GM18861 (cell line): ENCODE results near the gene ACVR1B.

Experiments used
- ATAC-seq: cut with Tn5 transposase; IDR thresholded peaks from one replicate; pipeline ENCODE4 v1.9.1; 2021; ENCODE audit not compliant: unreplicated experiment

ACVR1B gene

DNA sequence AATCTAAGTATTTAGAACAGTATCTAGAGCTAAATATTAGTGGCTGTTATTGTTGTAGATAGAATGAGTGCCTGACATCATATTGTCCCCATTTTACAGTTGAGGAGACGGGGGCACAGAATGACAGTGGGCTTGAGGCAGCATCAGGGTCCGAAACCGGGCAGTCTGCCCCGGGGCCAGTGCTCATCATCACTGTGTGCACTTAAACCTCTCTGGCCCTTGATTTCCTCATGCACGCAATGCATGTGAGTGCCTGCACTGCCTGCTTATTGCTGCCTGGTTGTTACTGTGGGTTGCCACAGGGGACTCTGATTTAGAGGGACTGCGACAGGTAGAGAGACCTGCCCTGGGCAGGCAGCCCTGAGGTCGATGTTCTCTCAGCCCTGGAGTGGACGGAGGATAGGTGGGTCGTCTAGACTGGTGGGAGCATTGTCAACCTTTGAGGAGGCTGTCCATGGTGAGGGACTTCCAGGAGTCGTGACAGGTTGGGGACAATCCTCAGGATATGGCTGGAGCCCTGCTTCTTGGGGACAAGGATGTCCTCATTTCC, 34.4 kb upstream of the ACVR1B start:
- ATAC-seq: no peak

DNA sequence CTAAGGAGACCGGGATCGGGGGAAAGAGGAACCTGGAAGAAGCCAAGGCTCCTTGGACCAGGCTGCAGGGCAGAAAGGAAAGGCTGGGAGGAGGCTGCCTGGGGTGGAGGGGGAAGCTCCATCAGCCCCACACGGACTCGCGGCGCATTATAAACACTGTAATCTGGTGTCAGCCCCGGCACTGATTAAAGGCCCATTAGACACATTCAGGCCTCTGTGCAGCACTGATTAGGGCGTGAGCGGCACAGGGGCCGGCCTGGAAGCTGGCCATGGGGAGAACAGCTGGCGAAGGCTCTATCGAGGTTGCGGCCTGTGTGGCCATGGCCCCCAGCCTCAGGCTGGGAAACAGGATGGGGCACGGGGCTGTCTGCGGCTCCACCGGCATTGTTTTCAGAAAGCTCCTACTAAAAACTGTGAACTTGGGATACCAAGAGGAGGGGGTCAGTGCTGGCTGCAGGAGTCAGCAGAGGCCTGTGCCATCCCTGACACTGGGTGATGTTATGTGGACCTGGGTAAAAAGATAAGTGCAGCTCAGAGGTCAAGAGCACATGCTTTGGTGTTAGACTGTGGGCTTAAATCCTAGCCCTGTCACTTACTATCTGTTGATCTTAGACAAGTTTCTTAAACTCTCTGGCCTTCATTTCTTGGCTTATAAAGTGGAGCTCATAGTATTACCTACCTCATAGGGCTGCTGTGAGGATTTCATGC, 33.6 kb upstream of the ACVR1B start:
- ATAC-seq: no peak

DNA sequence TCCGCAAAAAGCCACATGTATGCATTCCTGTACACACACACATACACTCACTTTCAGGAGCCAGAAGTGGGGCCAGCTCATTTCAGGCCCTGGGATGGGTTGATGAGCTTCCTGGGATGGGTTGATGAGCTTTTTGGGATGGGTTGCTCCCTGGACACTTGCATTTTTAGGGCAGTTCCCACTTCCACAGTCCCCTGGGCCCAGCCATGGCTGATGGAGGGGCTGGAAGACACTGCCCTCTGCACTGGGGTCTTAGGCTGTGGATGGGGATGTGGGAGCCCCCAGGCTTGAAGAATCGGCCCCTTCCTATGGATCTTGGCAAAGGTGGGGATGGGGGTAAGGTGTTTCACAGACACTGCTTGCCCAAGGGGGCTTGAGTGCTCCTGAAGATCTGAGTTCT, 31.5 kb upstream of the ACVR1B start:
- ATAC-seq: no peak

DNA sequence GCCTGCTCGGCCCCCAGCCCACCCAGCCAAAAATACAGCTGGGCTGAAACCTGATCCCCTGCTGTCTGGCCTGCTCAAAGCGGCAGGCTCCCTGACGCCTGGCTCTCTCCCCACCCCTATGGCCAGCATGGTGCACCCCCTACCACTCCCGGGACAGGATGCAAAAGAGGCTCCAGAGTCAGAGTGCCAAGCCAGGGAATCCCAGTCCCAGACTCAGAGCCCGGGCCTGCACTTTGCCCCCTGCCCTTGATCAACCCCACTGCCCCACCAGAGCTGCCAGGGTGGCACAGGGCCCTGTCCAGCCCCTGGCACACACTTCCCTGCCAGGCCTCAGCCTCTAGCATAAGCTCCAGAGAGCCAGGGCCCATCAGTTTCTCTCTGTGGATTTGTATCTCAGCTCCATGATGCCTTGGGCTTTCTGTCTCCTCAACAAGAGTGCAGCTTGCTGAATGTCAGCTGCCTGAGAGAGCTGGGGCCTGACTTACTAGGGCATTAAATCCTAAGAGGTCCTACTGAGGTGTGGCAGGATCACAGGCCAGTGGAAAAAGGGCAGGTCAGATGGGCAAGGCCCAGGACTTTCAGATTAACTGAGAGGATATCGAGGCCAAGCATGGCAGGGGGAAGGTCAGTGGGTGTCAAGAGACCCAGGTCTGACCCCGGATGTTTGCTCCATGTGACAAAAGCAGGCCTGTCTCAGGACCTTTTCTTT, 30.3 kb upstream of the ACVR1B start:
- ATAC-seq: no peak

DNA sequence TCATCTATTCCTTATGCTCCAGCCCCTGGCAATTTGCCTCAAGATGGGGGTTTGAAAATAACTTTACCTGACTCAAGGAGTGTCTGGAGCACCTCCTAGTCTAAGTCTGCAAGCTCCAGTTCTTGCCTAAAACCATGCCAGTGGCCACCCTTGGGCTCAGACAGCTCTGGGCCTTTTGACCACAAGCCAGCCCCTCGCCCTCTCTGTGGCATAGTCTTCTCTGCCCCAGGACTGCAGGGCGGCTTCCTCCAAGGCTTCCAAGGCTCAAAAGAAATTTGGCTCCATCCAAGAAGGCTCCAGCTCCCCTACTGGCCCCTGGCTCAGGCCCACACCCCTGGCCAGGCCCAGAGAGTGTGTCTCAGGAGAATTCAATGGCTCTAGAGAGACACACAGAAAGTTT, 29.4 kb upstream of the ACVR1B start:
- no peak for ATAC-seq

DNA sequence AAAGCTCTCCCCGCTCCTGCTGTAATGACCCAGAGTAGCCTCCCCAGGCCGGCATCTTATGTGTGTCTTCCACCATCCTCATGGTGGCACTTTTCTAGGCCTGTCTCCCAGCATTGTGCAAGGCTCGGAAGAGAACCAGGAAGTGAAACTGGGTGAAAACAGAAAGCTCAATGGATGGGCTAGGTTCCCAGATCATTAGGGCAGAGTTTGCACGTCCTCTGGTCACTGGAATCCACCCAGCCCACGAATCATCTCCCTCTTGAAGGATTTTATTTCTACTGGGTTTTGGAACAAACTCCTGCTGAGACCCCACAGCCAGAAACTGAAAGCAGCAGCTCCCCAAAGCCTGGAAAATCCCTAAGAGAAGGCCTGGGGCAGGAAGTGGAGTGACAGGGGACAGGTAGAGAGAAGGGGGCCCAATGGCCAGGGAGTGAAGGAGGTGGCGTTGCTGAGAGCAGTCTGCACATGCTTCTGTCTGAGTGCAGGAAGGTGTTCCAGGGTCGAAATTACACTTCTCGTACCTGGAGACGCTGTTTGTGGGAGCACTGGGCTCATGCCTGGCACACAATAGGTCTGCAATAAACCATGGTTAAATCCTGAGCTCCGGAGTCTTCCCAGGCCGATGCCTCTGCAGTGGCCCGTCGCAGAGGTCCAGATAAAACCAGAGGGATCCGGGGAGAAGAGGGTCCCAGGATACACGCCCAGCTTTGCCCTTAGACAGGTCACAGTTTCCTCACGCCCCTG, 28.6 kb upstream of the ACVR1B start:
- no peak for ATAC-seq

DNA sequence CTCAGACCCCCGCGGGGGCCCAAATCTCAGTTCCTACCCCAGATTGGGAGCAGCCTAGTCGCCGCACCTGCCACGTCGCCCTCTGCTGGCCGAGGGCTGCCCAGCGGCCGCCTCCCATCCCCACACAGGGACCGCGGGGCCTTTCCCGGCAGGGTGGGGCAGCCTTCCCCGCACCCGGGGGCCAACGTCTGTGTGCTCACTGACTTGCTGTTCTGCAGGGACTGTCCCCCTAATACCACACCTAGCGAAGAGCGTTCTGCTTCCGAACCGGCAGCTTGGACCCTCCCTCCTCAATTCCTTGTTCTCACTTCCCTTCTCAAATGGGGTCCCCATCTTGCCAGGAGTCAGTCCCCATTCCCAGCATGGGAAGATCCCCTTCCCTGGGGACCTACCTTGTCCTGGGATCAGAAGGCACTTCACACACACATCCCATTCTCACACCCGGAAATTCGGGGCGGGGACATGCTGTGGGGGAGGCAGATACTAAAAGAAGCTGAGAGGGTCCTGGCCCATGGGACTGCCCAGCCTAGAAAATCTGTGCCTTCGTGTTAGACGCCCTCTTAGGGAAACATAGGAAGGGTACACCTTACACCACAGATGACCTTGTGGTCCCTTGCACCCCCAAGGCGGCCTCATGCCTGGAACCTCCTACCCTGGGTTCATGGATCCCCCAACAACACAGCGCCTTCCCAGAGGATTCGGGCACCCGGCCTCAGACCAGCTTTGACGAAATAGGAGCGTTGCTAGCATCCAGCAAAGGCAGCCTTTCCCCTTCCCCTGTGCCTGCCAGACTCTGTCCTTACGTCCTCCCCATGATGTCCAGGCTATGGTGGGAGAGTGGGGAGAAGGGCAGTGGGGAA, 27.8 kb upstream of the ACVR1B start:
- ATAC-seq: no peak

DNA sequence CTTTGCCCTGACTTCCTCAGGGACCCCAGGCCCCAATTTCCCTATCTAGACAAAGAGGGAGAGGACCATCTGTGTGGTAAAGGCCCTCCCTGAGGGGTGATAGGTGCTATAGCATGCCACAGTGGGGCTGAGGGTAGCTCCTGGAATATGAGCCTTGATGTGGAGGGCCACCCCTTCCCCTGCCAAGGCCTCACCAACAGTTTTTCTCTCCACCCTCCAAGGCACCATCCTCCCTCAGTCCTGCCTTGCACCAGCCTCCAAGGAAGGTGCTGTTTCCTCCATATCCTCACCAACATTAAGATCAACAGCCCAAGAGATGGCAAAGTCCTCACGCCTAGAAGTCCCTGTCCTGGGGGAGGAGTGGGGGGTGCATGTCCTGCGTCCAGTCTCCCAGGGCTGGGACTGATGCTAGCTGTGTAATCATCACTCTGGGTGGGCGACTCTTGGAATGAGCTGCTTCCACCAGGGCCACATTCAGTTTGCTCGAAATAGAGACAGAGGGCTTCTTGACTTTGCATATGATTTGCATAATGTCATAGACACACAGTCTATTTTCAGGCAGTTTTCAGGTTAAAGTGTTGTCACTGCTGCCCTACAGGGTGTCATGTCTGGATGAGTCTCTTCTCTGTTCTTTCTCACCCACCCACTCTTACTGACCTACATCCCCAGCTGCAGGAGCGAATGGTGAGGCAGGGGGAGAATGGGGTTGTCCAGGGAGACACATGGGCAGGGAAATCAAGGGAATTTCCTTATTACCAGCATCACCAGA, 26.8 kb upstream of the ACVR1B start:
- no peak for ATAC-seq

DNA sequence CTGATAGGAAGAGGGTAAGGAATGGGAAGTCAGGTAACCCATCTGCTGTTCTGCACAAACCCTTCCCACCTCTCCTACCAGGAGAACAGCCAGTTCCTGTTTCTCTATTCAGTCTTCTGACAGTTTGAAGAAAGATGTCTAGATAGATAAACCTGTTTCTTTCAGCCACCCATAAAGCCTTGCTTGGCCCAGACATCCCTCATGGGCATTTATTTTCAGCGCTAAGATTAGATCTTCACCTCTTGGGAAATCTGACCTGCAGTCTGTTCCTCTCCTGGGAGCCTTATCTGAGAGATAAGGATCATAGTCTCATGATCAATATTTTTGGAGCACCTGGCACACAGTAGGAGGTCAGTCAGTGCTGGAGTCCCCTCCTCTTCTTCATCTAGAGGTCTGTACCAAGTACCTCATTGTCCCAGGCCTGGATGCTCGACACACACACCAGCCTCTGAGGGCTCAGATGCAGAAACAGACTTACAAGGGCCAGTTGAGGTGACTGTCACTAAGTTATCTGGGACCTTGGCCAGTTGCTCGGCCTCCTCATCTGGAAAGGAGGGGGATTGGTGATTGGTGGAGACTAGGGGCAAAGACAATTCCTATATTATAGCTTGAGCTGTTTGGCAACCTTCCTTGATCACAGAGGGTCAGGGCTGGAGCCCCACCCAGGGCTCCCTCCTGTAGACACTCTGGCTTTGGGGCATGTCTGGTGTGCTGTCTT, 26.0 kb upstream of the ACVR1B start:
- ATAC-seq: no peak

DNA sequence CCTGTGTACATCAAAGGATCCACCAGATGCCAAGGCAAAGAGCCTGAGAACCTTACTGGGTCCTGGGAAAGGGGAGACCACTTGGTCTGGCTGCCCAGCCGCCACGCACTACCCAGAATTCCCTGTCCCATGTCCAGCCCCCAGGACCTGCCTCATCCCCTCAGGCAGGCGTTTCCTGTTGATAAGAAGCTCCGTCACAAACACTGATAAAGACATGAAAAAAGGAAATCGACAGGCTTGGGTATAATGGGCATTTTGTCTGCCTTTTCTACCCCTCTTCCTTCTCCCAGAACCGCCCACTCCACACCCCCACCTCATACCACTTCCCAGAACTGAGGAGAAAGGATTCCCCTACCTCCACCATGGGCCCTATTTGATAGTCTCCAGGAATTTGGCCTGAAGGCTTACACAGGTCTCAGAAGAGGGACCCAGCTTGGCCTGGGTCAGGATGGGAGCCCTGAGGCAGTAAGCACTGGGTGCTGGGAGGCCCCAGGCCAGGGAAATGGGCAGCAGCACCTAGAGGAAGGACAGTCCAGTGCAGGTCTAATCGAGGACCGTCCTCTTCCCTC, 25.4 kb upstream of the ACVR1B start:
- ATAC-seq: no peak

DNA sequence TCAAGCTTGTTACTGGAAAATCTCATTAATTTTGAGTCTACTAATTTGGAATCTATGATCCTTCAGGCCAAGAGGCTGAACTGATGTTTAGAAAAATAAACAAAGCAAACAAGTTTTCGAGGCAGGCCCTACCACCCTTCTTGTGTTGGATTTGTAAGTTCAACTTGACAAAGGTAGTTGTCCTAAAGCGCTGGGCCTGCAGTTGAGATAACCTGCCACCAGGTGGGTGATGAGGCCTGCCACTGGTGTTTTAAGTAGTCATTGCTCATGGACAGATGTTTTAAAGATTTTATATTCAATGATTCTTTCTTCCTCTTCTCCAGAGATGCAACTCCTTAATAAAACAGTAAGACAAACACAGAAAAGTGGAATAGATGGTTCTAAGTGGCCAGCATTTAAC, 24.8 kb upstream of the ACVR1B start:
- ATAC-seq: no peak

DNA sequence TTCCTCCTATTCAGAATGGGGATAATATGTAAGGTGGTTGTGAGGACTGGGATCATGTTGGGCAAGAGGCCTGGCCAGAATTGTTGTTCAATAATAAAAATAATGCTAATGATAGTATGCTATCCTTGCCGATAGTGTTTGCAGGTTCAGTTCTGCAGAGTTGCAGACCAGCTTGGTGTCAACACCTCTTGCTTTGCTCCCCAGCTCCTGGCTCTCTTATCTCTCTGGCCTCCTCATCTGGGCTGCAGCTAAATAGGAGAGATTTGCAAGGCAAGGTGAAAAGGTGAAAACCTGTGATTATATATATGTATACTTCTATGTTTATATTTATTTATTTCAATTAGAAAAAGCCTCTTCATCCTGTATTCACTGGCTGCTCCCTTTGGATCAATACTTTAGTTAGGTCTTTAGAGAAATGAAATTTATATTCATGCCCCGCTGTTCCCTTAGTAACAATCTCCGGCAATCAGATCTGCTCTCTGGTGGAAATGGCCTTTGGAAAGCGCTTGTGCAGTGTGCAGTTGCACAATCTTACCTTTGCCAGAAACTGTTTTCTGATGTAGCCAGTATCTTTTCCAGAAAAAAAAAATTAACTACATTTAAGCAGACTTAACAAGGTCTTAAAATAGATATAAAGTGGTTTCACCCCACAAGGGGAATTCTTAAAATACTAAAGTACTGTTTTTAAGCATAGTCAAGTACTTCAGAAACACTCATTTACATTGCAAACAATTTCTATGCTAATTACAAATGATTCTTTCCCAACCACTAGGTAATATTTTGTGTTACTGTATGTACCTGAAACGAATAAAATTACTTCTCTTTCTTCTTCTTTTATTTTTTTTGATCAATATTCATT, 19.1 kb upstream of the ACVR1B start:
- no peak for ATAC-seq

DNA sequence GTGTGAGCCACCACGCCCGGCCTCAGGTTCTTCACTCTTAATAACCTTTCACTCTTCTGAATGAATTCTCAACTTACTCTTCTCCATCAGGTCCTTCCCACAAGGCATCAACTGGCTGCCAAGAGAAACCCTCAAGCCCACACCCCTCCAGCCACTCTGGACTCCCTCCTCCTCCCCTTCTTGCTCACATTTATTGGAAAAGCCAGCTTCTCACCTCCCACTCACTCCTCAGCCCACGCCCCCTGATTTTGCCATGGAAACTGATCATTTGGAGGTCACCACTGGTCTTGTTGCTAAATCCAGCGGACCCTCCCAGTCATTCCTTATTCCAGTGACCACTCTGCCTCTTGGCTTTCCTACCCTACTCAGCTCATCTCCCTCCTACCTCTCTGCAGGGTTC, 17.4 kb upstream of the ACVR1B start:
- no peak for ATAC-seq

DNA sequence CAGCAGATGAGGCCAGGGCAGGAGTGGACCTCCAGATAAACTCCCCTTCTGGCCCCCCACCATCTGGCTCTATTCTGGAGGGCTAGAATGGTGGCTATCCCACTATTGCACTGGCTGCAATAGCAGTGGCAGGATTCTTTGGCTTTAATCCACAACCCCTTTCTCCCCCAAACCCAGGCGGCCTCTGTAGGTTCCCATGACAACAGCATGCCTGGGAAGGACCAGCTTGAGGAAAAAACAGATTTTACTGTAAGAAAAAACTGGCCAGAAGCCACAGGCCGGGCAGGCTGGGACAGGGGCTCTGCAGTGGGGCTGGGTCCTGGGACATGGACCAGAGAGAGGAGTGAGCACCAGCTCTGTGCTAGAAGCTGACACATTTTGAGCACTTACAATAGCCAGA, 13.6 kb upstream of the ACVR1B start:
- no peak for ATAC-seq

DNA sequence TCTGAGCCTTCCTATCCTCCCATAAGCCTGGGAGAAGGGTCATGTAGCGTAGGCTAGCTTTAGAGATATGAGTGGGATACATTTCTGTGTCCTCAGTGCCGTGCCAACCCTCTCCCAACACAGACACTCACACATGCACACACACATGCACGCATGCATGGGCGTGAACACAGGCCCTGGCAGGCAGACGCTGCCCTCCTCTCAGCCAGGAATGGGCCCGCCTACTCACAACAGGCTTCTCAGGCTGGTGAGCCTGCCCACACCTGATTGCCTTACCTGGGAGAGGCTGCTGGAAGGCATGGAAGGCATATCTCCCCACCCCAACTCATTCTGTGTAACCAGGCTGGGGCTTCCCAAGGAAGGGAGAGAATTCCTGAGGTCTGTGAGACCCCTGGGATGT, 12.8 kb upstream of the ACVR1B start:
- ATAC-seq: no peak

DNA sequence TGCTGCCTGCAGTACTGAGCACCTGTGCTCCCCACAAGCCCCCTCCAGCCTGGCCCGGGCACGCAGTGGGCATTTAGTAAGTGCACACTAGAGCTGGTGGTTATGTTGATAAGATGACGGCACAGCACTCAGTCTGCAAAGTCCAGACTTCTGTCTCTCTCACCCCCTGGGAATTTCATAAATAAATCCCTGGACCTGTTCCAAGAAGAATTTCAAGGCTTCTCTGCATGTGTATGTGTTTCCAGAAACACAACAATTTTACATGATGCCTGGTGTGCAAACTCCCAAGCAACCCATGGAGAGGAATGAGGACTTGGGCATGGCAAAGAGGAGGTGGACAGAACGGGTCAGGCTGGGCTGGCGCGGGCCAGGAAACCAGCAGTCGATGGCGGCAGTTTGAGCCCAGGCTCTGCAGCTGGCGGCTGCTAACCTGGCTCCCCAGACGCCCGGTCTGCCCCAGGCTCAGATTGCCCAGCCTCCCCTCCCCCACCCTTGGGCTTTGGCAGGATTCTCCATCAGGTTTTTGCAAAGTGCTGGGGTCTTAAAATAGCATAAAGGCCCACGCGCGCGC, 10.4 kb upstream of the ACVR1B start:
- ATAC-seq: no peak

DNA sequence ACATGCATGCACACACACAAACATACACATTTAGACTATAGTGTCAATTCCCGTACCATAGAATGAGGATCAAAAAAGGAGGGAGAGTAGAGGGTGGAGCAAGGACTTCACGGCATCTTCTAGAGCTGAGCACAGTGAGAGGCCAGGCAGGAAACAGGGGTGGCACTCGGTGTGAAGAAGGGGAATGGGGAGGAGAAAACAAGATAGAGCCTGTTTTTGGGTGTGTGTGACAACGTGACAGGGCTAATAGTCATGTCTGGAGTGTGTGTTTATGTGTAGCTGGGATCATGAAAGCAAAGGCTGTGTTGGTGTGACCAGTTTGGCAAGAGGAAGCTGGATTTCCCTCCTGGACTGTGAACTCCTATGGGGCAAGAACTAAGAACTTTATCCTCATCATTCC, 9.9 kb upstream of the ACVR1B start:
- no peak for ATAC-seq

DNA sequence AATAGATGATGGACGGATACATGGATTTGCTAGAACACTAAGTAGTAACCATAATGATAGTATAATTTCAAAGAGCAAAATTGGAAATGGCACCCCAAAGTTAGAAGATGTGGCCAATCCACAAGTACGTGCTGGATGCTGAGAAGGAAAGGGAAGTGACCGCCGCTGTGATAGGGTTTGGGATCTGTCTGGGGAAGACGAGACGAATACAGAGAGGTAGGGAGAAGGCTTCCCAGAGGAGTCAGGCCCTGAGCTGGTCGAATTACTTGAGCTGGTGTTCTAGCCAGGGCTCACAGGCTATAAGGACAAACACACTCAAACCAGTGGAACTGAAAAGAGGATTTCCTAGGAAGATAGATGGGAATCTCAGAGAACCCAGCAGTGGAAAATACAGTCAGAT, 9.4 kb upstream of the ACVR1B start:
- ATAC-seq: no peak
